ENCODE measurements around the gene USF1. TPM values are rescaled to one million over a fixed set of nuclear protein-coding genes. Genes with fewer than 3 reads are reported as not detected.
"Not testable (repeated sequence)": the region's sequence is repeated elsewhere in the genome, so short reads cannot be mapped to it uniquely, and the experiment has no call there.

The USF1 gene
- total RNA-seq, 1 experiment from 2014 or later: 59.2 TPM

- DNase-seq; H3K23me2 ChIP-seq (ENCODE audit: insufficient read length, low read depth, low read length, poor library complexity, severe bottlenecking); H2BK120ac ChIP-seq (ENCODE audit: low read depth, low read length, poor library complexity, severe bottlenecking); H3K9me3 Mint-ChIP-seq; H4K91ac ChIP-seq (ENCODE audit: insufficient read length, low read depth, low read length); H3K36me3 Mint-ChIP-seq (ENCODE audit: insufficient read depth in 1 of 3, low read depth in 3 of 3); H2AK5ac ChIP-seq (ENCODE audit: insufficient read length, low read length); H3K9ac ChIP-seq (ENCODE audit: extremely low read depth, insufficient read length, low read length); H3T11ph ChIP-seq (ENCODE audit: low read length); H3K9me3 ChIP-seq (ENCODE audit: control insufficient read depth, low read depth, low read length); H3K56ac ChIP-seq (ENCODE audit: insufficient read length, low read depth, low read length); H3K27ac Mint-ChIP-seq; H3K14ac ChIP-seq (ENCODE audit: insufficient read depth, low read length); H4K20me1 ChIP-seq (ENCODE audit: control insufficient read depth, insufficient read depth, insufficient read length); H3K23ac ChIP-seq (ENCODE audit: insufficient read length, low read depth, low read length); H3K18ac ChIP-seq (ENCODE audit: insufficient read length, low read depth, low read length); H4K5ac ChIP-seq (ENCODE audit: insufficient read length, low read depth, low read length); H2AFZ ChIP-seq (ENCODE audit: low read length); H4K8ac ChIP-seq (replicated peaks; ENCODE audit: insufficient read length, low read depth, low read length); H3K4me1 ChIP-seq (ENCODE audit: insufficient read depth, low read length); H3K27me3 ChIP-seq (ENCODE audit: insufficient read depth, low read length); H3K79me2 ChIP-seq (ENCODE audit: insufficient read depth, low read length); H2BK12ac ChIP-seq (ENCODE audit: insufficient read length, low read depth, low read length); H3K4me2 ChIP-seq (ENCODE audit: insufficient read depth, insufficient read length, low read length); H2BK20ac ChIP-seq (ENCODE audit: low read depth, low read length, poor library complexity, severe bottlenecking); H2BK5ac ChIP-seq (ENCODE audit: insufficient read length, low read length); H3K27ac ChIP-seq (ENCODE audit: insufficient read length, low read depth, low read length); H2BK15ac ChIP-seq (ENCODE audit: low read depth, low read length); H3K79me1 ChIP-seq (ENCODE audit: insufficient read depth, low read depth, low read length, poor library complexity, severe bottlenecking); H3K4ac ChIP-seq (ENCODE audit: low read depth, low read length): not testable (repeated sequence)
- WGBS (ENCODE audit: extremely low coverage, insufficient read length, low lambda C conversion rate): no CpG with 5 or more reads among the region's 6 CpGs
- peaks cover 16% of the 10 kb centered on the region for H3K27me3 Mint-ChIP-seq (ENCODE audit: low read depth)
- H3K4me3 Mint-ChIP-seq: 0 out of 5 replicates have a peak overlapping the region, but pooled peaks of 1 of the 2 experiments have one; percentile 7
- H3K4me1 Mint-ChIP-seq: peaks cover 11 to 16% of the 10 kb centered on the region in 2 experiments
Measured at GRCh38 chr1:161063936-161064335, 18.2 kb upstream of the USF1 start.
